Epithelial cell of proximal tubule (primary cell): ENCODE data around the gene SLC24A3. TPM values are rescaled to one million over a fixed set of nuclear protein-coding genes. Genes with fewer than 3 reads are reported as not detected.

ENCODE experiments used
- DNase-seq: peaks from one replicate; pipeline ENCODE4 v3.0.0-alpha.2; 2011; ENCODE audit warnings: low read depth
- H3K4me3 ChIP-seq: 2 replicates; pipeline ENCODE4 v1.5.1; 2011; ENCODE audit warnings: low read depth, mild to moderate bottlenecking, low read length
- total RNA-seq: library from RNA; depleted of rRNA; stranded (reverse); fragments of >200 nt; gene quantifications from 2 replicates; pipeline ENCODE4 v1.2.3, GENCODE V29; 2015
- TF ChIP-seq, protein P1 (sequence below): conservative IDR thresholded peaks from 2 replicates; pipeline ENCODE4 v1.5.1; 2012; ENCODE audit warnings: low read depth, mild to moderate bottlenecking, low read length

The SLC24A3 gene
- total RNA-seq, 1 donor from 2014 or later, result not detected

- H3K4me3 ChIP-seq, result no peak overlapping the region
- TF ChIP-seq, protein P1, sequence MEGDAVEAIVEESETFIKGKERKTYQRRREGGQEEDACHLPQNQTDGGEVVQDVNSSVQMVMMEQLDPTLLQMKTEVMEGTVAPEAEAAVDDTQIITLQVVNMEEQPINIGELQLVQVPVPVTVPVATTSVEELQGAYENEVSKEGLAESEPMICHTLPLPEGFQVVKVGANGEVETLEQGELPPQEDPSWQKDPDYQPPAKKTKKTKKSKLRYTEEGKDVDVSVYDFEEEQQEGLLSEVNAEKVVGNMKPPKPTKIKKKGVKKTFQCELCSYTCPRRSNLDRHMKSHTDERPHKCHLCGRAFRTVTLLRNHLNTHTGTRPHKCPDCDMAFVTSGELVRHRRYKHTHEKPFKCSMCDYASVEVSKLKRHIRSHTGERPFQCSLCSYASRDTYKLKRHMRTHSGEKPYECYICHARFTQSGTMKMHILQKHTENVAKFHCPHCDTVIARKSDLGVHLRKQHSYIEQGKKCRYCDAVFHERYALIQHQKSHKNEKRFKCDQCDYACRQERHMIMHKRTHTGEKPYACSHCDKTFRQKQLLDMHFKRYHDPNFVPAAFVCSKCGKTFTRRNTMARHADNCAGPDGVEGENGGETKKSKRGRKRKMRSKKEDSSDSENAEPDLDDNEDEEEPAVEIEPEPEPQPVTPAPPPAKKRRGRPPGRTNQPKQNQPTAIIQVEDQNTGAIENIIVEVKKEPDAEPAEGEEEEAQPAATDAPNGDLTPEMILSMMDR, result no peak
- DNase-seq, result no peak
Observed at GRCh38 chr20:19760371-19760721, 547.9 kb downstream of the SLC24A3 start.

- TF ChIP-seq, protein P1, result no peak
- no peak for DNase-seq
- H3K4me3 ChIP-seq, result no peak overlapping the region
Observed at GRCh38 chr20:19761326-19761725, 548.9 kb downstream of the SLC24A3 start.

GRCh38 chr20:19761841-19762240 lies 549.4 kb downstream of the SLC24A3 start:
- no peak overlapping the region for H3K4me3 ChIP-seq
- no peak for DNase-seq
- TF ChIP-seq, protein P1, result no peak

DNA sequence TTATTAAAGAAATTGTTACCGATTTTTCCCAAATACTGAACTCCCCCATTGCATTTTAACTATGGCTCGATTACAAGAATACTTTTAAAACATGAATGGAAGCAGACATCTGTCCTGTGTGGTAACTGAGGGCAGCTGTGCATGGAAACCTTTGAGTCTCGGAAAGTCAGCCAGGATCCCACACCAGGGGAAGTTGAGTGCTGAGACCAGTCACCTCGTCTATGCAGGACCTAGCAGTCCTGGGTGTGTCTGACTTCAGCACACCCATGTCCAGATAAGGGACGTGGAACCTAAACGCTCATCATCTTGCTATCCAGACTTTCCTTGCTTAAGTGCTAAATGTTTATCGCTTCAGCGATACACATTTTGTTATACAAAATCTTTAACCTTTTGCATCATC lies 551.8 kb downstream of the SLC24A3 start:
- H3K4me3 ChIP-seq, result no peak overlapping the region
- TF ChIP-seq, protein P1, result no peak
- no peak for DNase-seq

DNA sequence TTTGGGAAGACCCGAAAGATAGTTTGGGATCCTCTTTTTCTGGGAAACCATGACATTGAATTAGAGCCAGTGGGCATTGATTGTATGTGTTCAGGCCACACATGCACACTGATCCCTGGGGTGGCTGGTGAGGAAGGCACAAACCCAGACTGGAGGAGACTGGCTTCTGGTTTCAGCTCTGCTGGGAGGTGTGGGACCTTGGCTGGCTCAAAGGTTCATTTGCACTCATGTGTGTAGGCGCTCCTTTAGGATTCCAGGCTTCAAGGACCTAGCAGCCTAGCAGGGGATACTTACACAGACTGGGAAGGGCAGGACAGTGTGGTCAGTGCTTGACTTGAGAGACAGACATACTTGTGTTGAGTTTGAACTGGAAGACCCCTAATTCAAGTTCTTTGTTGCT lies 552.8 kb downstream of the SLC24A3 start:
- DNase-seq, result no peak
- H3K4me3 ChIP-seq, result no peak overlapping the region
- TF ChIP-seq, protein P1, result no peak

- DNase-seq, result no peak
- H3K4me3 ChIP-seq, result no peak overlapping the region
- TF ChIP-seq, protein P1, result no peak
Observed at GRCh38 chr20:19765913-19766312, 553.5 kb downstream of the SLC24A3 start.

DNA sequence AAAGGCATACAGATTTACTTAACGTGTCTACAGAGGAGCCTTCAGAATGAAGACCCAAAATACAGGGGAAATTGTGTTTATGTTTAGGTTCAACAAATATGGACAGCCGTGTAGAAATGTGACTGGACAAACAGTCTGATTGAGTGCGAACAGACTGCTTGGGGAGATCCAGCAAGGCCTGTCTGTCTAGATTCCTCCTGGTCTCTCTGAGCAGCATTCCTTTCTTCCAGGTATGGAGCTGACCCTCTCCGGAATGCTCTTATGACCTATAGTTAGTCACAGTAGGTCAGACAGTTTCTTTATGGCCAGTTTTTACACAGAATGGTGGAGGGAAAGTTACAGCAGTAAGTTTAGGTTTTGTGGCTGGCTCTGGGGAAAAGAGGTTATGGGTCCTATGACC lies 554.6 kb downstream of the SLC24A3 start:
- H3K4me3 ChIP-seq, result no peak overlapping the region
- DNase-seq, result no peak
- TF ChIP-seq, protein P1, result no peak
